GM13976 (cell line): ENCODE data around the gene ADGRD1.

Experiments used
- DNase-seq: peaks from one replicate; pipeline ENCODE4 v3.0.0; 2012; ENCODE audit warnings: low spot score
- in situ Hi-C: fragments of 300-500 bp; cut with MboI; formaldehyde crosslinking; loops from one replicate; pipeline ENCODE4 v1.12.0; 2022; ENCODE audit warnings: low sequenced_read_pairs, mixed read lengths, inconsistent platforms; ENCODE audit not compliant: unreplicated experiment
- TF ChIP-seq, protein P1 (sequence below): IDR thresholded peaks from 2 replicates; pipeline ENCODE4 v1.5.1; 2012; ENCODE audit warnings: borderline replicate concordance, mild to moderate bottlenecking; ENCODE audit not compliant: insufficient read depth; ENCODE audit errors: extremely low read depth, missing control alignments, control extremely low read depth

ADGRD1 gene

DNA sequence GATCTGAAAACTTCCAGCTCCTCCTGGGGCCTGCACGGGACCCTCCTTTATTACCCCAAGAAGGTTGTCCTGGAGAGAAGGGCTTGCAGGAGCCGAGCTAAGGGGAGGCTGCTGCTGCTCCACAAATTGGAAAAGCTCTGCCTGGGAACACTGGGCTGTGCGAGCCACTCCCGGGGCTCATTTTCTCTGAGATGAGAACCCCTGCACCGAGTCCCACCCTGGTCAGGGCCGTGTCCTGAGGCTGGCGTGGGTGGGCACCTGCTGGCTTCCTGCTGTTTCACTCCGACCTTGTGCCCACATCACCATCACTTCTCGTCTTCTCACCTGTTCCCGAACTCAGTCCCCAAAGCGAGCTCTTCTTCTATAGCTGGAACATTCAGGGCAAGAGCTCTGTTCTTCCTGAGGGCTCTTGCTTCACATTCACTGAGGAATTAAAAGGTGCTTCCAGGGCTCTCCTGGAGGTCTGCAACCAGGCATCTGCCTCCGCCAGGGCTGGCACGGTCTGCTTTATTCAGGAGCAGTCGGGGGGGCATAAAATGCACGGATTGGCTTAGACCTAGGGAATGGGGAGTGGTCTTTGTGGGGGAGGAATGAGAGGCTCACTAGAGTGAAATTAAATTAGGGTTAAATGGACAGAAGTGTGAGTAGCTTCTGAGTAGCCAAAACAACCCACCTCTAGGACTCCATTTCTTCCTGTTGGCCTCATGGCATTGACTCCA, 98.5 kb downstream of the ADGRD1 start:
- in situ Hi-C loops = no loop called here
- TF ChIP-seq, protein P1, sequence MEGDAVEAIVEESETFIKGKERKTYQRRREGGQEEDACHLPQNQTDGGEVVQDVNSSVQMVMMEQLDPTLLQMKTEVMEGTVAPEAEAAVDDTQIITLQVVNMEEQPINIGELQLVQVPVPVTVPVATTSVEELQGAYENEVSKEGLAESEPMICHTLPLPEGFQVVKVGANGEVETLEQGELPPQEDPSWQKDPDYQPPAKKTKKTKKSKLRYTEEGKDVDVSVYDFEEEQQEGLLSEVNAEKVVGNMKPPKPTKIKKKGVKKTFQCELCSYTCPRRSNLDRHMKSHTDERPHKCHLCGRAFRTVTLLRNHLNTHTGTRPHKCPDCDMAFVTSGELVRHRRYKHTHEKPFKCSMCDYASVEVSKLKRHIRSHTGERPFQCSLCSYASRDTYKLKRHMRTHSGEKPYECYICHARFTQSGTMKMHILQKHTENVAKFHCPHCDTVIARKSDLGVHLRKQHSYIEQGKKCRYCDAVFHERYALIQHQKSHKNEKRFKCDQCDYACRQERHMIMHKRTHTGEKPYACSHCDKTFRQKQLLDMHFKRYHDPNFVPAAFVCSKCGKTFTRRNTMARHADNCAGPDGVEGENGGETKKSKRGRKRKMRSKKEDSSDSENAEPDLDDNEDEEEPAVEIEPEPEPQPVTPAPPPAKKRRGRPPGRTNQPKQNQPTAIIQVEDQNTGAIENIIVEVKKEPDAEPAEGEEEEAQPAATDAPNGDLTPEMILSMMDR = no peak

DNA sequence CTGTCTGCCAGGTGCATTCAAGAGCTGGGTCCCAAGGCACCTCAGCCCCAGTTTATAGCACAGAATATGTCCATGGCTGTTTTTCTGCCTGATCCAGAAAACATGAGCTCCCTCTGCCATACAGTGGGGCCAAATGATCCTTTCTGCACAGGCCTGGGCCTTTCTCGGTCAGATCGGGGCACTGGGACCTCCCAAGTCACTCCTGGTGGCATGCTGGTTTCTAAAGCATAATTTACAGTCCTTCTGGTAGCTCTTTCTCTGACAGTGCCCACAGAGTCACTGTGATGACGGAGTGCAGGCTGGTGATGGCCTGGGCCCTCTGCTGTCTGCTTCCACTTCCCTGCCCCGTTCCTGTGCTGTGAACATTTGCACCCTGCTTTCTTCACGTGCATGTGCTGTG, 99.2 kb downstream of the ADGRD1 start:
- TF ChIP-seq, protein P1 = no peak
- DNase-seq = no peak
- in situ Hi-C loops = no loop called here

More for the DNA sequence above, 98.5 kb downstream of the ADGRD1 start:
- DNase-seq = no peak

DNA sequence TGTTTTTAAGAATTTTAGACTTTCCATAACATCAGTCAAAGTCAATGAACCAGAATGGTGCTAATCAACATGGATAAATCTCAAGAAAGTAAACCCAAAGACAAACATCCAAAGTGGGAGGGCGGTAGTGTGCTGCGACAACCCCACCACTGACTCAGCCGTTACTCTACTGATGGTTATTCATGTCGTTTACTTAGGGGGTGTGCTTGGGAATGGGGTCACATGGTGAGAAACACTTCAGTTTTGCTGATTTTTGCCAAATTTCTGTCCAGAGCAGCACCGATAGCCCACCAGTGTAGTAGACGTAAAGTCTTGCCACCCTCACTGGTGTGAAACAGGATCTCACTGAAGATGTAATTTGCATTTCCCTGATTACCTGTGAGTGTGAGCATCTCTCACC, 99.9 kb downstream of the ADGRD1 start:
- no peak for DNase-seq
- in situ Hi-C loops = no loop called here
- TF ChIP-seq, protein P1 = no peak

DNA sequence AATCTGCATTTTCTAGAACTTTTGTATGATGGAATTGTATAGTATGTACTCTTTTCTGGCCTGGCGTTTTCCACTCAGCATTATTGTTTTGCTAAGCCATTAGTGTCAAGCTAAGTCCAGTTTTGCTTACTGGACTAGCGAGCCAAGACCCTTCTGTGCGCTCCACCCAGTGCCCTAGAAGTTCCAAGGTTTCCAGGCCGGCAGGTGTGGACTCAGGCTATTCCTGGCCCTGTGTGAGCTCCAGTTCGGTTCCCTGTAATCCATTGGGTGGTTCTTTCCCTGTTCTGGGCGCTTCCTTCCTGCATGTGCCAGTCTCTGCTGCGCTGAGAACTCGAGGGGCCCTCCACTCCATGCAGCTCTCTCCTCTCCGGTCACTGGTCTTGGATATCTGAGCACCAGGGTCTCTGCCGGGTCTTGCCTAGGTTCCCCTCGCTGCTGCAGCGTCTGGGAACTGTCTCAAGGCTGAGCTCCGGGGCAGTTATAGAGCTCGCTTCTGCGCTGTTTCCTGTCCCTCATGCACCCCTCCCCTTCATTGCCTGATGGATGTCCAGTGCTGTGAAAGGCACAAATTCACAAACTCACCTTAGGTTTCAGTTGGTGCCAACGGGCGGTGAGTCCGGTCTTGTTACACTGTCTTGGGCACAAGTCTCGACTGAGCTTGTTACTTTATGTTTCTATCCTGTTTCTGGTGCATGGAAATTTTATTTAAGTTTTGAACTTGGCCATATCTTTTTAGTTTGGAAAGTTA, 100.8 kb downstream of the ADGRD1 start:
- in situ Hi-C loops = no loop called here
- DNase-seq = no peak
- TF ChIP-seq, protein P1 = no peak

DNA sequence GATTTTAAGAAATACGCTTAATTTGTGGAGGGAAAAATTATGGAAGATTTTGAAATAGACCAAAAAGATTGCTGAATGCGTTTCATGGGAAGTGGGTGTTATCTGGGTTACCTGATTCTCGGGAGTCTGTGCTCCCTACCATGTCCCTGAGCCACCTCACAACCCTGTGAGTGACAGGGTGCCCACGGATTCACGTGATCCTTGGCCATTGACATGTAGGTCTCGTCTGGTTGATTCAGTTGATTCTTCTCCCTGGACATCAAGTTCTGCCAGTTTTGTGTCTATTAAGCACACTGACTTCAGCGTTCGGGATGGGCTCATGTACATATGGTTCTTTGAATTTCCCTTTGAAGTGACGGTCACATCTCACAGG, 101.4 kb downstream of the ADGRD1 start:
- TF ChIP-seq, protein P1 = no peak
- no peak for DNase-seq
- in situ Hi-C loops = no loop called here

DNA sequence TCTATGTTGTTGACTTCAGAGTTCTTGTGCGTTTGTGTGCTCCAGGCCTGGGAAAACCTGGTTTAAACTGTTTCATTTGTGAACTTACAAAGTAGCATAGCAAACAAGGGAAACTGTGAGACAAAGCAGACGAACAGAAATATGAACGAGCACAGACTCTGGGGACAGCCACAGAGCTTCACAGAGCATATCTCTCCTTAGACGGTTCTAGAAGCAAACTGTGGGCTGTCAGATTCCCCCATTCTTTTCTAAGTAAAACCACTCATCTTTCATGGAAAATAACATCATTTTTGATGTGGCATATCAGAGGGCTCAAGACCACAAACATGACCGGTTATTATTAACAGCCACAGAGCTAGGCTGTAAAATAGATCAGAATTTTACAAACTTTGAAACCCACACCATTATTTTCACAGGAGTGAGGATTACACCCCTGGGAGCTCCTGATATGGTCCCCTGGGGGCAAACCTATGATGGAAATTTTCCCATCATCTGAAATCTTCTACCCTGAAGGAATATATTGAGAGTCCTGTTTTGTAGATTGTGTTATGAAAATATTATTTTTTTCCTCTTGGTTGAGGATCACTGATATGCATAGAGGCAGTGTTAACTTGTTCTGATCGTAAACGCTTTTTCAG, 102.0 kb downstream of the ADGRD1 start:
- no peak for DNase-seq
- in situ Hi-C loops = no loop called here
- TF ChIP-seq, protein P1 = no peak
